GM21447 (cell line): ENCODE results near the gene SURF1.
A peak's percentile ranks its signal among the peaks of the same experiment; 100 is the strongest.

ENCODE experiments used
- ATAC-seq: cut with Tn5 transposase; IDR thresholded peaks from one replicate; pipeline ENCODE4 v1.9.1; 2021; ENCODE audit not compliant: unreplicated experiment

The SURF1 gene

DNA sequence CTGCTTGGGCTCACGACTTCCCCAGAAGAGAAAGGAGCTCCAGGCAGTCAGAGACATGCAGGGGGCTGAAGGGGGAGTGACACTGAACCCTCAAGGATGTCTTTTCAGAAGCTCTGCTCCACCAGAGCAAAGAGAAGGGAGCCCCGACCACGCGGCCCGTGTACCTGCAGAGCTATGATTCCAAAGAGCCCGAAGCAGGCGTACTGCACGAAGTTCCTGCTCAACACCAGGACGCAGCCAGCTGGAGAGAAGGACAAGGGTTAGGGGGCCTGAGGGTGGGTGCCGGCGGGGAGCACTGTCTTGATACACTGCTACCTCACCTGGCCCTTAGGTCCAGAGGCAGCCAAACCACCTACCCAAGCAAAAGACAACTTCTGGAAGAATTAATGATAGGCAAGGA is 10.1 kb upstream of the SURF1 start:
- no peak for ATAC-seq

GRCh38 chr9:133362359-133363044 is 6.2 kb upstream of the SURF1 start:
- no peak for ATAC-seq

- ATAC-seq, result no peak
Measured at GRCh38 chr9:133361507-133362092, 5.3 kb upstream of the SURF1 start.

DNA sequence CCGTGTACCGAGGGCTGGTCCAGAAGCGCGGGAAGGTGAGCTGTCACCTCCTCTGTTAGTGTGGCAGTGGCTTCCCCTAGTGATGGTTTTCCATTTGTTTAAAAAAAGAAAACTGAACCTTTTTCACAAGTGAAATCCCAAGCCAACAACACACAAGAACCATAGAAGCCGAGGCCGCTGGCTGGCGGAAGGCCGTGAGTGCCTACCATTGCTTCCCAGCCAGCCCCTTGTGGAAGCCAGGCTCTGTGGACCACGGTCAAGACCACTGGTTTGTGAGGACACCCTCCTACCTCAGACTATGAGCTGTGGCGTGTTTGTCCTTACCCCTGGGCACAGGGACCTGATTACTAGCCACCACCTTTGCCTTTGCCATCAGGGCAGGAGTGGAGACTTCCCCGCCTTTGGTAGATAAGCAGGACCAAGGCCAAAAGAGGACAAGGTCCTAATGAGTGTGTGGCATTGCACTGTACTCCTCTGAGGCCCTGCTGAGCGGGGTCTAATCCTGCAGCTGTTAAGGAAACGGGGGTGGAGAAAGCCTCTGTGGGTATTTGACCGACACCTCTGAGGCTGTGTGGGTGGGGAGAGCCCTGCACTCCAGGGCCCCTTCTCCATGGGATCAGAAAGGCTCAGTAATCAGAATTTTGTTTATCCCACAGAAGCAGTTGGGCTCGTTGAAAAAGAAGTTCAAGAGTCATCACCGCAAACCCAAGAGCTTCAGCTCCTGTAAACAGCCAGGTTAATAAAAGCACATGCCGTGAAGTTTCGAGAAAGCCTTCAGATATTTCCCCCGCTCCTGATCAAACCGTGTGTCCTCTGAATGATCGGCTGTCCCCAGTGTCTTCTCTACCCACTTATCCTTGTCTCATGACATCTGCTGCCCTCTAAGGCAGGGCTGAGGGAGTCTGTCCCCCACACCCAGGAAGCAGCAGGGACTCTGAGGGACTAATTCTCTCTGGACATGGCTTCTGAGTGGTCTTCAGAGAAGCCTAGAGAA is 4.4 kb upstream of the SURF1 start:
- ATAC-seq, result no peak

DNA sequence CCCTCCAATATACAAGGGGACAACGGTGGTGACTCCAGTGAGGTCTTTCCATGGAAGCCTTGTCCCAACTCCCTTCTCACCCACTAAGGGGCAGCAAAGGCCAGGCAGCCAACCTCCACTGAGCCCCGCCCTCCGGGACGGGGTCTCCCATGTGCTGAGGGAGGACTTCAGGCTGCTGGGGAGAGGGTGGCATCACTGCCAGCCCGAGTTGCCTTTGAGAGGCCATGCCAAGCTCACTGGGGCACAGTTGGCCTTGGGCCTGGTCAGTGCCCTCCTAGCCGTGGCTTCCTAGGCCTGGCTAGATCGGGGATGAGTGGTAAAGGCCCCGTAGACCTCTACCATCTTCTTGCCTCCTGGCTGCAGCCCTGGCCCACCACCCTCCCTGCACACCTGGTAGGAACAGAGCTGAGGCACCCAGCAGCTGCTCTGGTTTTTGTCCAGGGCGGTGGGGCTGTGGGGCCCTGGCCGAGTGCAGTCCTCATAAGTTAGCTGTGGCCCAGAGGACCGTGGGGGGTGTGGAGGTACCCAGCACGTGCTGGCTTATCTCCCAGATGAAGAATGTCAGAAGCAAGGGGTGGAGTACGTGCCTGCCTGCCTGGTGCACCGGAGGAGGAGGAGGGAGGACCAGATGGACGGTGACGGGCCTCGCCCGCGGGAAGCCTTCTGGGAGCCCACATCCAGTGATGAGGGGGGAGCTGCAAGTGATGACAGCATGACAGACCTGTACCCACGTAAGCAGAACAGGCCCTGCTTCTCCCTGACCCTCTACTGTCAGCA is 3.3 kb upstream of the SURF1 start:
- ATAC-seq, result no peak

DNA sequence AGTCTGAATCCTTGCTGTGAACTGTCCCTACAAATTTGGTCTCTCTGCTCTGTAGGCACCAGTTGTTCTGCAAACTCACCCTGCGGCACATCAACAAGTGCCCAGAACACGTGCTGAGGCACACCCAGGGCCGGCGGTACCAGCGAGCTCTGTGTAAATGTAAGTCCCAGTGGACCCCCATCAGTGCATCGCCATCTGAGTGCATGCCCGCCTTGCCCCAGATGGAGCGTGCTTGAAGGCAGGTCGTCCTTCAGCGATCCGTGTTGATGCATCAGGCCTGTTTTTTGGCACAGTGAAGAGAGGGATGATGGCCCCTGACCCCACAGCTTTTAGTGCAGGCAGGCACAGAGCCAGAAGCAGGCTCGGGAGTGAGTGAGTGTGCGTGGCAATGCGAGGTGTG is 1.4 kb upstream of the SURF1 start:
- no peak for ATAC-seq

DNA sequence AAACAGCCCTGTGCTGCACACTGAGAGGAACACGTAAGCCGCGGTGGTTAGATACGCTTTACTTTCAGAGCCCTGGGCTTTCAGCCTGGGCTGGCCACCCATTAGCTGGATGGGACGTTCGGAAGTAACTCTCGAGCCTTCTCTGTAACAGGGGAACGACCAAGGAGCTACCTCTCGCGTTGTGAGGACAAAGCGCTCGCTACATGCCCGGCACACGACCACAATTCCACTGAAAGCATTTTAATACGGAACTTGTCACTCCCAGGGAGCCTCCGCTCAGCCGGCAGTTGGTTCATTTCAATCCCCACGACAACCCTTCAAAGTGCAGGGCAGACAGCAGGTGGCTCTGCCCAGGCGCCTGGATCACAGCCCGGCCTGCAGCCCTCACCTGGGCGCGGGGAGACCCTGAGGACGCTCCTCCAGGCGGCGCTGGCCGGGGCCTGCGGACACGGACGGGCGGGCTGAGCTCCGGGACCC is 368 bp downstream of the SURF1 start:
- peak; percentile 27 for ATAC-seq

GRCh38 chr9:133354766-133355165 is 1.5 kb downstream of the SURF1 start:
- no peak for ATAC-seq

GRCh38 chr9:133353548-133353947 is 2.7 kb downstream of the SURF1 start:
- no peak for ATAC-seq

- no peak for ATAC-seq
Measured at GRCh38 chr9:133352635-133353340, 3.5 kb downstream of the SURF1 start.

- ATAC-seq, result no peak
Measured at GRCh38 chr9:133351908-133352634, 4.2 kb downstream of the SURF1 start.

DNA sequence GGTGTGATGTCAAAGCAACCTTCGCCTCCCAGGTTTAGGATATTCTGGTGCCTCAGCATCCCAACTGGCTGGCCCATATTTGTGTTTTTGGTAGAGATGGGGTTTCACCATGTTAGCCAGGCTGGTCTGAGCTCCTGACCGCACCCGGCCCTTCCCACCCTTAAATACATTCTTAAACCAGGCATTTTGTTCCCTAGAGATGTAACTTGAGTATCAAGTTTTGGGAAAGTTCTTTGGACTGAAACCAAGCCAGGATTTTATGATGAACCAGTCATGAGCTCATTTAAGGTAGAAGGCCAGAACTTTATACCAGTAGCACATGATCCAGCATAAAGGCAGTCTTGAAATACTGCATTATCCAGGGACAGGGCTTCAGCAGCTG is 4.8 kb downstream of the SURF1 start:
- ATAC-seq, result no peak

- ATAC-seq, result no peak
Measured at GRCh38 chr9:133349965-133350616, 6.2 kb downstream of the SURF1 start.

DNA sequence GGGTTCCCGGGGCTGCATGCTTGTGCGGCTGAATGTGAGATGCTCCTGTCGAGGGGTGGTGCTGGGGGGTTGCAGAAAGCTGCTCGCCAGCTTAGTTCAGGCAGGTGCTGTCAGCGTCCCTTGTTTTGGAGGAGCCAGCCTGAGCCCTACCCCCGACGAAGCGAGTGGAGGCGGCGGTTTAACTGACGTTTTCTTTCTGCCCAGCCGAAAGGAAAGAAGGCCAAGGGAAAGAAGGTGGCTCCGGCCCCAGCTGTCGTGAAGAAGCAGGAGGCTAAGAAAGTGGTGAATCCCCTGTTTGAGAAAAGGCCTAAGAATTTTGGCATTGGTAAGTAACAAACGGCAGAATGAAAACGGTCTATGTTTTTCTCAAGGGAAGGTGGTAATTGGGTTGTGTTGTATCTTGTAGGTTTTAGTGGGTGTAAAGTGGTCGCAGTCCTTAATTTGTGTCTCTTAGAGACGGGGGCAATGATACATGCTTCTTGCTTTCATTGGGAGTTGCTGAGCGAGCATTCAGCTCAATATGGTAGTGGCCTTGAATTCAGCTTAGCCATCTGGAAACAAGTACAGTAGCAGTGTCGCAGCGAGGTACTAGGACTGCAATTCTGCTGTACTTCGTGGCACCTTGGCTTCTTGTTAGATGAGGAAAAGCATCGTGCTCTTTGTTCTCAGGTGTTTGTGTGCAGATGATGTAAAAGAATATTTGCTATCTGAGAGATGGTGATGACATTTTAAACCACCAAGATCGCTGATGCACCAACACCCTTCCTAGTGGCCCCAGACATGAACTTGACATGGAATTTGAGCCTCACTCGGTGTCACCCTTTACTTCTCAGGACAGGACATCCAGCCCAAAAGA is 7.3 kb downstream of the SURF1 start:
- ATAC-seq, result no peak

DNA sequence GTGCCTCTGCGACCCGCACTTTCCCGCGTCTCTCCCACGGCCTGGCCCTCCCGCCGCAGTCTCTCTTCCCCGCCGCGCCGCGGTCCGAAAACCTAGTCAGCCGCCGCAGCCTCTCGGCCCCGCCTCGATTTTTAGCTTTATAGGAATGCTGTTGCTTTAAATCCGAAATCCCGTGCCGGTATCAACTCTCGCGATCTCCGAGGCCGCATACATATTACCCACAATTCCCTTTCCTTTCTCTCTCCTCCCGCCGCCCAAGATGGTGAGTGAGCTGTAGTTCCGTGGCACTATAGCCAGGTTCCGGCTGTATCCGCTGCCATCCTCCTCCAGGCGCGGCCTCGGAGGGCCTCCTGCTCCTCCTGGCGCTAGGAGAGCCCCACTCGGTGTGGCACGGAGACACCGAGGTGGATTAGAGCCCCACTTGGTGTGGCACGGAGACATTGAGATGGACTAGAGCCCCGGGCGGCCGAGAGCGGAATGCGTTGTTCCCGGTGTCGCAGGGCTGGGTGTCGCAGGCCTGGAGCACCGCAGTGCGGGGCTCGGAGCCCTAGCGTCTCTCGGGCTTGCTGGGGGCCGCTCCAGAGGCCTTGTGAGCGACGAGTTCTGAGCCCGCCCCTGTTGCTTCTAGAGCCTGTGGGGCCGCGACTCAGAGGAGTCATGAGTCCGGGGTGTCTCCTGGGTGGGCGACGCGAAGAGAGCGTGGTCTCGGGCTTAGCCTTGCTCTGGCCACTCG is 8.1 kb downstream of the SURF1 start, which contains the start of the genes MED22 and RPL7A:
Gene MED22 (minus strand): TSS at position 147 of the 733 bp plus-strand sequence. CDS start 1,469 bp downstream, outside the sequence.
Gene RPL7A (plus strand): TSS at position 234 of the 733 bp plus-strand sequence. CDS start 26 bp downstream, at position 260.
- ATAC-seq, result peak; percentile 67

- ATAC-seq, result peak; percentile 37
Measured at GRCh38 chr9:133347515-133347984, 8.7 kb downstream of the SURF1 start.
